Measurements from ENCODE around the gene SPOCK2.

Gene SPOCK2

DNA sequence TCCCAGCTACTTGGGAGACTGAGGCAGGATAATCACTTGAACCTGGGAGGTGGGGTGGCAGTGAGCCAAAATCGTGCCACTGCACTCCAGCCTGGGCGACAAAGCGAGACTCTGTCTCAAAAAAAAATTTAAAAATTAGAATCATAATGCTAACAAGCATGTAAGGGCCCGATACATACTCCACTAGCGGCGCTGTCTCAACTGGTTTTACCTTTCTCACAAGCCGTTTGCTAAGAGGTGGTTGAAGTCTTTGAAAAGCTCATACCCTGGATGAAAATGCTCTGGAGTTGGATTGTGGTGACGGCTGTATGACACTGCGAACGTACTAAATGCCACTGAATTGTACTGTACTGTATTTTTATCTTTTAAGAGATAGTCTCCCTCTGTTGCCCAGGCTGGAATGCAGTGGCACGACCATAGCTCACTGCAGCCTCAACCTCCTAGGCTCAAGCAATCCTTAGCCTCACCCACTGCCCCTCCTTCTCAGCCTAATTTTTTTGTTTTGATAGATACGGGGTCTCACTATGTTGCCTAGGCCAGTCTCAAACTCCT lies 29.9 kb downstream of the SPOCK2 start:
- H3K27me3 ChIP-seq (ENCODE audit: insufficient read depth, low read length), result 0 out of 2 replicates have a peak, but pooled peaks cover 9% of the 10 kb centered on the region
- H3K36me3 ChIP-seq (ENCODE audit: insufficient read depth, low read depth, low read length), result no peaks in the 10 kb centered on the region
- H3K9me3 ChIP-seq (ENCODE audit: insufficient read depth, low read depth, low read length), result no peaks in the 10 kb centered on the region
- H3K4me1 ChIP-seq (ENCODE audit: insufficient read depth, low read length), result no peaks in the 10 kb centered on the region
- H3K4me3 ChIP-seq (ENCODE audit: low read length), result no peak overlapping the region
- H3K9ac ChIP-seq (ENCODE audit: low read depth, low read length), result no peak overlapping the region
- H3K27ac ChIP-seq (ENCODE audit: low read length), result no peak overlapping the region

DNA sequence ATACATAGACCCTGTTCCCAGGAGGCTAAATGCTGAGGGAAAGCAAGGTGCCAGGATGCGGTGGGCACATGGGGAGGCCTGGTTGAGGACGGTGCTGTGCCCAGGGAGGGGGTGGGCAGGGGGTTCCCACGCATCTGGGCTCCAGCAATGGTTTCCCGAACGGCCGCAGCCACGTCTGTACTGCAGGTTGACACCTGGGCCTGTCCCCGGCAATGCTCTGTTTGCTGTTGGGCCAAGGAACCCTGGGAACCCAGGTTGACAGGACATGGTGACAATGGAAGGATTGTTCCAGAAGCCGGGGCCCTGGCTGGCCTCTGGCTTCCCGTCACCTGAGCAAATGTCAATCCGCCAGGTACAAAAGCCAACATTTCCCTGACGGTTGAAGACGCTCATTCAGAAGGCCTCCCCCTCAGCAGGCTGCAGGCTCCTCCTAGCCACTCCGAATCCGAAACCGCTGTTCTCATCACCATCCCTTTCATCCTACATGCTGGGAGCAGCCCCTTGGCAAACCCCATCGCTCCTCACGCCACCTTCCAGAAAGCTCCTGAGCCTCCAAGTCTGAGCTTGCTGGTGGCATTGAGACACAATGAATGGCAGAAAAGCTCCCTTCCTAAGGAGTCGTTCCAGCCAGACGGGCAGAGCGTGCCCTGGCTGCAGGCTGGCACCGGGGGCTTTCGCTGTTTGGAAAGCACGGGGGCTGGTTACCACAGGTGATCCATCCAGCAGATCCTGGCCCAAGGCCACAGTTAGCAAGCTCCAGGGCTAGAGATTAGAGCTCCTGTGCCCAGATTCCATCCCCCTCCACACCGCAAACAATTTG lies 31.2 kb downstream of the SPOCK2 start:
- Histone ChIP-seq H3K36me3 (ENCODE audit: insufficient read depth, low read depth, low read length) (no peaks in the 10 kb centered on the region), H3K9me3 (ENCODE audit: insufficient read depth, low read depth, low read length) (no peaks in the 10 kb centered on the region), H3K9ac (ENCODE audit: low read depth, low read length) (no peak overlapping the region), H3K27ac (ENCODE audit: low read length) (no peak overlapping the region), H3K27me3 (ENCODE audit: insufficient read depth, low read length) (0 out of 2 replicates have a peak, but pooled peaks cover 9% of the 10 kb centered on the region), H3K4me3 (ENCODE audit: low read length) (no peak overlapping the region), H3K4me1 (ENCODE audit: insufficient read depth, low read length) (no peaks in the 10 kb centered on the region)

- Histone ChIP-seq H3K9ac (ENCODE audit: low read depth, low read length) (no peak overlapping the region), H3K4me1 (ENCODE audit: insufficient read depth, low read length) (no peaks in the 10 kb centered on the region), H3K36me3 (ENCODE audit: insufficient read depth, low read depth, low read length) (no peaks in the 10 kb centered on the region), H3K27me3 (ENCODE audit: insufficient read depth, low read length) (0 out of 2 replicates have a peak, but pooled peaks cover 9% of the 10 kb centered on the region), H3K27ac (ENCODE audit: low read length) (no peak overlapping the region), H3K9me3 (ENCODE audit: insufficient read depth, low read depth, low read length) (no peaks in the 10 kb centered on the region), H3K4me3 (ENCODE audit: low read length) (no peak overlapping the region)
These were observed 32.2 kb downstream of the SPOCK2 start for GRCh38 chr10:72056113-72056512.

- no peak overlapping the region for H3K9ac ChIP-seq (ENCODE audit: low read depth, low read length)
- H3K9me3 ChIP-seq (ENCODE audit: insufficient read depth, low read depth, low read length), result no peaks in the 10 kb centered on the region
- no peaks in the 10 kb centered on the region for H3K27me3 ChIP-seq (ENCODE audit: insufficient read depth, low read length)
- no peaks in the 10 kb centered on the region for H3K4me1 ChIP-seq (ENCODE audit: insufficient read depth, low read length)
- H3K36me3 ChIP-seq (ENCODE audit: insufficient read depth, low read depth, low read length), result no peaks in the 10 kb centered on the region
- H3K4me3 ChIP-seq (ENCODE audit: low read length), result no peak overlapping the region
- no peak overlapping the region for H3K27ac ChIP-seq (ENCODE audit: low read length)
These were observed 34.7 kb downstream of the SPOCK2 start for GRCh38 chr10:72053690-72054089.

- Histone ChIP-seq H3K36me3 (ENCODE audit: insufficient read depth, low read depth, low read length) (no peaks in the 10 kb centered on the region), H3K27me3 (ENCODE audit: insufficient read depth, low read length) (no peaks in the 10 kb centered on the region), H3K9ac (ENCODE audit: low read depth, low read length) (no peak overlapping the region), H3K4me3 (ENCODE audit: low read length) (no peak overlapping the region), H3K9me3 (ENCODE audit: insufficient read depth, low read depth, low read length) (no peaks in the 10 kb centered on the region), H3K4me1 (ENCODE audit: insufficient read depth, low read length) (peaks cover 2% of the 10 kb centered on the region; the same call in 1 of the 2 replicates), H3K27ac (ENCODE audit: low read length) (no peak overlapping the region)
These were observed 37.5 kb downstream of the SPOCK2 start for GRCh38 chr10:72050873-72051272.

- Histone ChIP-seq H3K4me3 (ENCODE audit: low read length) (no peak overlapping the region), H3K9me3 (ENCODE audit: insufficient read depth, low read depth, low read length) (no peaks in the 10 kb centered on the region), H3K36me3 (ENCODE audit: insufficient read depth, low read depth, low read length) (no peaks in the 10 kb centered on the region), H3K4me1 (ENCODE audit: insufficient read depth, low read length) (peaks cover 2% of the 10 kb centered on the region; the same call in 1 of the 2 replicates), H3K27me3 (ENCODE audit: insufficient read depth, low read length) (no peaks in the 10 kb centered on the region), H3K27ac (ENCODE audit: low read length) (no peak overlapping the region), H3K9ac (ENCODE audit: low read depth, low read length) (no peak overlapping the region)
These were observed 38.2 kb downstream of the SPOCK2 start for GRCh38 chr10:72049969-72050781.

- Histone ChIP-seq H3K4me3 (ENCODE audit: low read length) (no peak overlapping the region), H3K27ac (ENCODE audit: low read length) (no peak overlapping the region), H3K9ac (ENCODE audit: low read depth, low read length) (no peak overlapping the region), H3K9me3 (ENCODE audit: insufficient read depth, low read depth, low read length) (no peaks in the 10 kb centered on the region), H3K36me3 (ENCODE audit: insufficient read depth, low read depth, low read length) (no peaks in the 10 kb centered on the region), H3K27me3 (ENCODE audit: insufficient read depth, low read length) (no peaks in the 10 kb centered on the region), H3K4me1 (ENCODE audit: insufficient read depth, low read length) (peaks cover 2% of the 10 kb centered on the region; the same call in 1 of the 2 replicates)
These were observed 38.9 kb downstream of the SPOCK2 start for GRCh38 chr10:72049472-72049871.

DNA sequence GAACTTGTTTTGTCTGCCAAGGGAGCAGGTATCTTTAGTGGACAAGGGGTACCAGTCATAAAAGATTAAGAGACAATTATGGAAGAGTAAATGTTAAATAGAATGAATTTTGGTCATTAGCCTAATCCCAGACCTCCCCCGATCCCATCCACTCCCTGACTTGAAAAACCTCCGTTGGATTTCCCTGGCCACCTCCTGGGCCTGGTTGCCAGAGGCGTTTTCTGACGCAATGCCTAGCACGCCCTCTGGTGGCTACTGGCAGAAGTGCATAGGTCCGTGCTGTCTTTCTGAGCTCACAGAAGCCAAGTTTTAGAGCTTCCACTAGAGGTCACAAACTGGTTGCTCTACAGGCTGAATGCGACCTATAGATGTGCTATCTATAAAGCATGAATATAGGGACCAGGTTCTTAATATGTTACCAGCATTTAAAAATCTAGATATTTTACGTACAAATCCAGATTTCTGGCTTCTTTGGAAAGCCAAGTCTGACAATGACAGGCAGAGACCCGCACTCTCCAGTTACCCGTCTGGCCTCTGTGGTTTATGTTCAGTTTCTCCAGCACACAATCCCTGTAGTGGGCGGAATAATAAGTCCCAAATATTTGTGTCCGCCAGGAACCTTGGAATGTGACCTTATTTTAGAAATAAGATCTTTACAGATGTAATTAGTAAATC lies 39.8 kb downstream of the SPOCK2 start:
- Histone ChIP-seq H3K27ac (ENCODE audit: low read length) (no peak overlapping the region), H3K4me1 (ENCODE audit: insufficient read depth, low read length) (peaks cover 2% of the 10 kb centered on the region; the same call in 1 of the 2 replicates), H3K9ac (ENCODE audit: low read depth, low read length) (no peak overlapping the region), H3K9me3 (ENCODE audit: insufficient read depth, low read depth, low read length) (no peaks in the 10 kb centered on the region), H3K27me3 (ENCODE audit: insufficient read depth, low read length) (no peaks in the 10 kb centered on the region), H3K36me3 (ENCODE audit: insufficient read depth, low read depth, low read length) (no peaks in the 10 kb centered on the region), H3K4me3 (ENCODE audit: low read length) (no peak overlapping the region)

GRCh38 chr10:72045586-72045985 lies 42.8 kb downstream of the SPOCK2 start:
- H3K4me3 ChIP-seq (ENCODE audit: low read length), result no peak overlapping the region
- peaks cover 7% of the 10 kb centered on the region for H3K4me1 ChIP-seq (ENCODE audit: insufficient read depth, low read length)
- no peak overlapping the region for H3K9ac ChIP-seq (ENCODE audit: low read depth, low read length)
- H3K9me3 ChIP-seq (ENCODE audit: insufficient read depth, low read depth, low read length), result no peaks in the 10 kb centered on the region
- no peaks in the 10 kb centered on the region for H3K27me3 ChIP-seq (ENCODE audit: insufficient read depth, low read length)
- H3K27ac ChIP-seq (ENCODE audit: low read length), result no peak overlapping the region
- H3K36me3 ChIP-seq (ENCODE audit: insufficient read depth, low read depth, low read length), result no peaks in the 10 kb centered on the region

DNA sequence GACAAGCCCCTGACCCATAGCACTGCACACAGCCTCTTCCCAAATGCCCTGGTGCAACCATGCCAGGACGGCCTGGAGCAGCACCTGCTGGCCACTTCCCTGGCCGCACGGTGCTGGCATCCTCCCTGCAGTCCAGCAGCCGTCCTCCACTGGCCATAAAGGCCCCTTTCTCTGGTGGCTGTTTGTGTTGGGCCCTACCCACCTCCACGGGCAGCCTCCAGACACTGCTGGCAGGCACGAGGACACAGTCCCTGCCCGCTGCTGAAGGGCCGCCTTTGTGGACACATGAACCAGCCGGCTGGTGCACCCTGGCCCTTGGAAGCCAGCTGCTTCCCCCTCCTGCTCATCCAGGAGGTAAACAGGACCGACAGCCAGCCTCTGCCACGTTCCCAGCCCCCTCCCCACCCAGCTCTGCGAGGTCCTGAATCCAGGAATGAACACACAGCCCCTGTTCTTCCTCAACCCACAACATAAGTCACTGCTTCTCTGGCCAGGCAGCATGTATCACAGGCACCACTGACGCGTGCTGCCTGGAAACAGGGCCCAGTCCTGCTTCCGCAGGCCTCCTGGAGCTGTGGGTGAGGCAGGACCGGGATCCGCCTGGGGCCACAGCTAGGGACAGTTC lies 43.8 kb downstream of the SPOCK2 start:
- H3K4me1 ChIP-seq (ENCODE audit: insufficient read depth, low read length), result peaks cover 7% of the 10 kb centered on the region
- no peaks in the 10 kb centered on the region for H3K27me3 ChIP-seq (ENCODE audit: insufficient read depth, low read length)
- no peak overlapping the region for H3K27ac ChIP-seq (ENCODE audit: low read length)
- H3K4me3 ChIP-seq (ENCODE audit: low read length), result no peak overlapping the region
- no peaks in the 10 kb centered on the region for H3K36me3 ChIP-seq (ENCODE audit: insufficient read depth, low read depth, low read length)
- no peak overlapping the region; the same call in 1 of the 2 replicates for H3K9ac ChIP-seq (ENCODE audit: low read depth, low read length)
- H3K9me3 ChIP-seq (ENCODE audit: insufficient read depth, low read depth, low read length), result no peaks in the 10 kb centered on the region

Measured in iPS-20b (cell line).